Measurements from ENCODE around the gene NCOR2. TPM values are rescaled to one million over a fixed set of nuclear protein-coding genes. Genes with fewer than 3 reads are reported as not detected.
A peak's percentile ranks its signal among the peaks of the same experiment; 100 is the strongest.

Gene NCOR2
- polyA plus RNA-seq, 3 donors from 2014 or later, result 1.6 to 10.2 (median 2.1) TPM

DNA sequence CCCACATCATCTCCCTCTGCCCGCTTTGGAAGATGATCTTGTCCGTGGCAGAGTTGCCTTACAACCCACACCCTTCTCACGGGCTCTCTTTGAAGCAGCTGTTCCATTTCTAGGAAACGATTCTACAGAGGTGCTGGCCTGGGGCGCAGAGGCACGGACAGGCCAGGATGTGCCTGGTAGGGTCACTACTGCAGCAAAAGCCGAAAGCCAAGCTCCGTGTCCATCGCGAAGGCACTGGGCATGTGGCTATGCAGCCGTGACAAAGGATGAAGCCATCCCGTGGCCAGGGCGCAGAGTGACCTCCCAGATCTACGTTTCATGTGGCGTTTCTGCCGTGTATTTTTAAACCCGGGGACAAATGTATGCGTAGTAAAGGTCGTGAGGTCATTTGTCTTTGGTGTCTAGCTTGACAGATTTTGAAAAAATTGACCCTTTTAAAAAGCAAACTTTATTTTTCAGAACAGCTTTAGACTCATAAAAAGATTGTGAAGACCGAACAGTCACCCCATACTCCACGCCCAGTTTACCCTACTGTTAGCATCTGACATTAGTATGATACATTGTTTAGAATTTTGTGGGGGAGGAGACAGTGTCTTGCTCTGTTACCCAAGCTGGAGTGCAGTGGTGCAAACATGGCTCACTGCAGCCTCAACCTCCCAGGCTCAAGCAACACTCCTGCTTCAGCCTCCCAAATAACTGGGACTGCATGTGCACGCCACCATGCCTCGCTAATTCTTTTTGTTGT lies 40.4 kb upstream of the NCOR2 start:
- Mint-ChIP-seq H3K27me3 (ENCODE audit: low read depth in 3 of 3) (peaks cover 12 to 20% (median 15%) of the 10 kb centered on the region in 3 donors), H3K4me1 (peaks cover 14 to 15% of the 10 kb centered on the region in 2 donors), H3K27ac (no peak overlapping the region), H3K9me3 (no peaks in the 10 kb centered on the region), H3K36me3 (no peaks in the 10 kb centered on the region), H3K4me3 (peak overlapping the region in 1 of 5 donors; percentile 15)
- DNase-seq, result no peak

DNA sequence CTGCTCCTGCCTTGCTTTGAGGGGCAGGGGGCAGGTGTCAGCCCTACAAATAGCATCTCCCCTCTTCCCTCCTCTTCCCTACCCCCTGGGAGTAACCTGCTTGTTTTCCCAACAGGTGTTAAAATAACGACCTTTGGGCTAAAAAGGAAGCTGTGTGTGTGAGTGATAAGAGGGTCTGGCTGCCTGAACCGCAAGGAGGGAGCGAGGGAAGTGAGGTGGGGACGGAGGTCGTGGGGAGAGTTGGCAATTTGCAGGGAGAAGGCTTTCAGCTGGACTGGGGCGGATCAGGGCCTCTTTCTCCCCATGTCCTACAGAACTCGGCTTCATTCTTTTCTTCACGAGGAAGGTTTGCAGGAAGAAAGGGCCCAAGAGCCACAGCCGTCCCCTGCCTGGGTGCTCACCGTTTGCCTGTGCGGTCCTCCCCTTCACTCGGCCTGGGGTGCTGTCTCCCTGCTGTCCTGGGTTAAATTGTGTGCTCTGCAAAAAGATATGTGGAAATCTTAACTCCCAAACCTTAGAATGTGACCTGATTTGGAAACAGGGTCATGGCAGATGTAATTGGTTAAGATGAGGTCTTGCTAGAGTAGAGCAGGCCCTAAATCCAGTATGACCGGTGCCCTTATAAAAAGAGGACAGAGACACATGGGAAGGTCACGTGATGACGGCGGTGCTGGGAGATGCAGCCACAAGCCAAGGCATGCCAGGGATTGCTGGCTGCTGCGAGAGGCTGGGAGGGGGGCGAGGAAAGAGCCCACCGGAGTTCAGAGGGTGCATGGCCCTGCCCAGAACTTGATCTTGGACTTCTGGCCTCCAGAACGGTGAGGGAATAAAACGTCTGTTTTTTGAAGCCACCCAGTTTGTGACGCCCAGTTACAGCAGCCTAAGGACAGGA lies 38.7 kb upstream of the NCOR2 start:
- Mint-ChIP-seq H3K27me3 (ENCODE audit: low read depth in 3 of 3) (peaks cover 12 to 24% (median 15%) of the 10 kb centered on the region in 3 donors), H3K4me3 (no peak overlapping the region), H3K4me1 (peaks cover 14 to 15% of the 10 kb centered on the region in 2 donors), H3K9me3 (no peaks in the 10 kb centered on the region), H3K36me3 (no peaks in the 10 kb centered on the region), H3K27ac (no peak overlapping the region)
- DNase-seq, result no peak

- no peaks in the 10 kb centered on the region for H3K36me3 Mint-ChIP-seq
- no peak overlapping the region for H3K27ac Mint-ChIP-seq
- DNase-seq, result no peak
- H3K4me3 Mint-ChIP-seq, result no peak overlapping the region
- H3K27me3 Mint-ChIP-seq (ENCODE audit: low read depth in 3 of 3), result peaks cover 12 to 22% (median 13%) of the 10 kb centered on the region in 3 donors
- H3K4me1 Mint-ChIP-seq, result peaks cover 14 to 15% of the 10 kb centered on the region in 2 donors
- no peaks in the 10 kb centered on the region for H3K9me3 Mint-ChIP-seq
These were observed 37.9 kb upstream of the NCOR2 start for GRCh38 chr12:124605150-124605882.

GRCh38 chr12:124604264-124604680 lies 36.9 kb upstream of the NCOR2 start:
- no peak overlapping the region for H3K4me3 Mint-ChIP-seq
- peaks cover 12 to 18% (median 13%) of the 10 kb centered on the region in 3 donors for H3K27me3 Mint-ChIP-seq (ENCODE audit: low read depth in 3 of 3)
- H3K27ac Mint-ChIP-seq, result no peak overlapping the region
- H3K36me3 Mint-ChIP-seq, result no peaks in the 10 kb centered on the region
- DNase-seq, result no peak
- no peaks in the 10 kb centered on the region for H3K9me3 Mint-ChIP-seq
- peaks cover 9 to 10% of the 10 kb centered on the region in 2 donors for H3K4me1 Mint-ChIP-seq

GRCh38 chr12:124603831-124604251 lies 36.4 kb upstream of the NCOR2 start:
- no peaks in the 10 kb centered on the region for H3K9me3 Mint-ChIP-seq
- DNase-seq, result no peak
- peaks cover 11 to 17% (median 12%) of the 10 kb centered on the region in 3 donors for H3K27me3 Mint-ChIP-seq (ENCODE audit: low read depth in 3 of 3)
- H3K4me1 Mint-ChIP-seq, result peaks cover 5 to 6% of the 10 kb centered on the region in 2 donors
- no peaks in the 10 kb centered on the region for H3K36me3 Mint-ChIP-seq
- no peak overlapping the region for H3K27ac Mint-ChIP-seq
- H3K4me3 Mint-ChIP-seq, result no peak overlapping the region

DNA sequence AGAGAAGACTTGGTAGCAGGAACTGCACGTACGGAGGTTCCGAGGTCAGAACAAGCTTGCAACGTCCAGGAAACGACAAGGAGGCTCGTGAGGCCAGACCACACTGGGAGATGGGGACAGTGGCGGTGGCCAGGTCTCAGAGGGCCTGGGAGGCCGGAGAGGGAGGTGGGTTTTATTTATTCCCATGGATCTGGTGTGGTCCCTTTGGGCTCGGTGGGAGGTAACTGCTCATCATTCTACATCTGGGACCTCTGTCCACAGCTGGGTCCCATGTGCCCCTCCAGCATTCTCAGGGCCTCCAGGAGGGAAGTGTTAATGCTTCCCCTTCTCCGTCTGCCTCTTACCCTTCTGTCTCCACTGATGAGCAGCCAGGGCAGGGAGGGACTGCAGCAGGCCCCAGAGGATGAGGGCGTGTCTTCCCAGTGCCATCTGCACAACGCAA lies 35.7 kb upstream of the NCOR2 start:
- H3K27ac Mint-ChIP-seq, result no peak overlapping the region
- peaks cover 6 to 11% (median 7%) of the 10 kb centered on the region in 3 donors for H3K27me3 Mint-ChIP-seq (ENCODE audit: low read depth in 3 of 3)
- DNase-seq, result no peak
- no peaks in the 10 kb centered on the region for H3K36me3 Mint-ChIP-seq
- no peaks in the 10 kb centered on the region for H3K4me1 Mint-ChIP-seq
- H3K9me3 Mint-ChIP-seq, result no peaks in the 10 kb centered on the region
- no peak overlapping the region for H3K4me3 Mint-ChIP-seq

DNA sequence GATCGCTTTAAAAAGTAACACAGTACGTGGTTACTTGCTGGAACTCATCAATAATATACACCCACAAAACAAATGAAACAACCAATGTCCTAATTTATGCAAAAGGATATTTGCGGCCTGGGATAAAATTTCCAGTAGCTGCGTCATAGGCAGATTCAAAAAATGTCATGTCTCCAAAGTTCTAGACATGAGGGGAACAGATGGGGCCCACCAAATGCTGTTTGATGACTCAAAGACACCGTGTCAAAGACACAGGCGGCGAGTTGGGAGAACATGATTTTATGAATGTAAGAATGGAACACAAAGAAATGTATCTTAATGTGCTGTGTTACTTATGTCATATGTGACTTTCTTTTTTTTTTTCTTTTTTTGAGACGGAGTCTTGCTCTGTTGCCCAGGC lies 34.3 kb upstream of the NCOR2 start:
- peaks cover 0 to 3% (median 0%) of the 10 kb centered on the region in 3 donors for H3K36me3 Mint-ChIP-seq
- H3K27me3 Mint-ChIP-seq (ENCODE audit: low read depth in 3 of 3), result peaks cover 2 to 8% (median 6%) of the 10 kb centered on the region in 3 donors
- H3K9me3 Mint-ChIP-seq, result peaks cover 0 to 4% (median 0%) of the 10 kb centered on the region in 6 donors
- no peak for DNase-seq
- no peaks in the 10 kb centered on the region for H3K4me1 Mint-ChIP-seq
- no peak overlapping the region for H3K27ac Mint-ChIP-seq
- no peak overlapping the region for H3K4me3 Mint-ChIP-seq

- H3K4me1 Mint-ChIP-seq, result no peaks in the 10 kb centered on the region
- no peak for DNase-seq
- H3K27ac Mint-ChIP-seq, result no peak overlapping the region
- H3K9me3 Mint-ChIP-seq, result peaks cover 0 to 4% (median 0%) of the 10 kb centered on the region in 6 donors
- no peak overlapping the region for H3K4me3 Mint-ChIP-seq
- H3K27me3 Mint-ChIP-seq (ENCODE audit: low read depth in 3 of 3), result peaks cover 1 to 8% (median 4%) of the 10 kb centered on the region in 3 donors
- peaks cover 0 to 3% (median 0%) of the 10 kb centered on the region in 3 donors for H3K36me3 Mint-ChIP-seq
These were observed 31.9 kb upstream of the NCOR2 start for GRCh38 chr12:124599074-124599999.

DNA sequence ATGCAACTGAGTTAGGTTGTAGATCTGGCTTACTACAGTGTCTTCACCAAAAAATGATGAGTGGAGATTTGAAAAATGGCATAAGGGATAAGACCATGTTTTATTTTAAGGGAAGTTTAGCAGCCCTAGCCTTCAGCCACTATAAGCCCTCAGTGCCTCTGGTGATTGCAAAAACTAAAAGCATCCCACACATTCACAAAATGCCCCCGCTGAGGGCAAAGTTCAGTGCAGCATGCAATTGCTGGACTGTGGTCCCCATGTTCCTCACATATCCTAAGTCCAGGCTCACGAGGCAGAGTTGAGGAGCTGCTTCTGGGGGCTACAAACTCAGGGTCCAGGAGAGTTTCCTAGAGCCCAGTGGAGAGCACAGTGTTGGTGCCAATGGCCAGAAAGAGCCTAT lies 29.6 kb upstream of the NCOR2 start:
- Mint-ChIP-seq H3K27ac (no peak overlapping the region), H3K4me3 (no peak overlapping the region), H3K4me1 (peaks cover 7 to 8% of the 10 kb centered on the region in 2 donors), H3K9me3 (peaks cover 0 to 4% (median 0%) of the 10 kb centered on the region in 6 donors), H3K27me3 (ENCODE audit: low read depth in 3 of 3) (peaks cover 0 to 14% (median 13%) of the 10 kb centered on the region in 3 donors), H3K36me3 (peaks cover 0 to 6% (median 0%) of the 10 kb centered on the region in 3 donors)
- DNase-seq, result no peak

DNA sequence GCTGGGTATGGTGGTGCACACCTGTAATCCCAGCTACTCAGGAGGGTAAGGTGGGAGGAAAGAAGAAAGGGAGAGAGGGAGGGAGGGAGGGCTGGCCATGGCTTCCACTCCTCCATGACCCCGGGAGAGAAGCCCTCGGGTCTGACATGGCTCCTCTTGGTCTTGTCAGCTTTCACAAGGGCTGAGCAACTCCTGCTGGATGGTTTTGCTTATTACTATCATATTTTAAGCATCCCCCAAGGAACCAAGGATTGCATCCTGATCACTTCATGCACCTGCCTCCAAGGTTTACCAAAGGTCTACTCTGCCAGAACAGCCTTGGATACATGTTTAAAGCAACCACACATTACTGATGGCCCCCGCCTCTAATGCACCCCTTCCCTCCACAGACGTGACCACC lies 28.0 kb upstream of the NCOR2 start:
- H3K4me3 Mint-ChIP-seq, result no peak overlapping the region
- no peak overlapping the region for H3K27ac Mint-ChIP-seq
- no peak for DNase-seq
- peaks cover 7 to 8% of the 10 kb centered on the region in 2 donors for H3K4me1 Mint-ChIP-seq
- H3K36me3 Mint-ChIP-seq, result peaks cover 0 to 12% (median 0%) of the 10 kb centered on the region in 3 donors
- H3K9me3 Mint-ChIP-seq, result peaks cover 0 to 4% (median 0%) of the 10 kb centered on the region in 6 donors
- H3K27me3 Mint-ChIP-seq (ENCODE audit: low read depth in 3 of 3), result peaks cover 2 to 17% (median 12%) of the 10 kb centered on the region in 3 donors

DNA sequence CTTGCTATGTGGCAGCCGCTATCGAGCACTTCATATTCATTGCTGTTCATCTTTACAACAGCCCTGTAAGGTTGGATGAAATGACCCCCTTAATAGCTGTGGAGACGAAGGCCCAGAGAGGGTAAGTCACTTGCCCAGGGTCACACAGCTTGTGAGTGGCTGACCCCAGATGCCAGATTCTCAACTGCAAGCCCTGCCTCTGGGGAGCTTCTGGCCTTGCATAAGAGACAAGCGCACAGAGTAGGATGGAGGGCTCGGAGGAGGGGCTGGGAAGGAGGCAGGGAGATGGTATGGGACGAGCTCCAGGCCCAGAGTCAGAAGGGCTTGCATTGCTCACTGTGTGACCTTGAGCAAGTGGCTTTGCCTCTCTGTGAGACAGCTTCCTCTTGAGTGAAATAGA lies 27.4 kb upstream of the NCOR2 start:
- Mint-ChIP-seq H3K27ac (no peak overlapping the region), H3K9me3 (peaks cover 0 to 4% (median 0%) of the 10 kb centered on the region in 6 donors), H3K4me3 (no peak overlapping the region), H3K4me1 (peaks cover 7 to 8% of the 10 kb centered on the region in 2 donors), H3K27me3 (ENCODE audit: low read depth in 3 of 3) (peaks cover 2 to 20% (median 12%) of the 10 kb centered on the region in 3 donors), H3K36me3 (peaks cover 0 to 12% (median 0%) of the 10 kb centered on the region in 3 donors)
- DNase-seq, result no peak

DNA sequence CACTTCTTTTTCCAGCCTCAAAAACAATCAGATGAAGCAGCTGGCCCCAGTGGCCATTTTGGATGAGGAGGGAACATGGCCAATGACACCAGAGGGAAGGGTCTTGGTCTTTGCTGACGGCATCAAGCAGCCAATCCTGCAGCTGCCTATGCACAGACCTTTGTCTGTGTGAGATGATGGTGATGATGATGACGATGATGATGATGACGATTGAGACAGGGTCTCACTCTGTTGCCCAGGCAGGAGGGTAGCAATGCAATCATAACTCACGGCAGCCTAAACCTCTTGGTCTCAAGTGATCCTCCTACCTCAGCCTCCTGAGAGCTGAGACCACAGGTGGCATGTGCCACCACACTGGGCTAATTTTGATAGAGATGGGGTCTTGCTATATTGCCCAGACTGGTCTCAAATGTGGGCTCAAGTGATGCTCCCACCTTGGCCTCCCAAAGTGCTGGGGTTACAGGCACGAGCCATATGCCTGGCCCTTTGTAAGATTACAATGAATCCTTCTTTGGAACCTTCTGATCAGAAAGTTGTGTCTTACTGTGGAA lies 26.5 kb upstream of the NCOR2 start:
- peaks cover 0 to 4% (median 0%) of the 10 kb centered on the region in 6 donors for H3K9me3 Mint-ChIP-seq
- H3K27me3 Mint-ChIP-seq (ENCODE audit: low read depth in 3 of 3), result peaks cover 2 to 20% (median 12%) of the 10 kb centered on the region in 3 donors
- H3K4me3 Mint-ChIP-seq, result no peak overlapping the region
- peaks cover 0 to 12% (median 0%) of the 10 kb centered on the region in 3 donors for H3K36me3 Mint-ChIP-seq
- H3K4me1 Mint-ChIP-seq, result peaks cover 7 to 8% of the 10 kb centered on the region in 2 donors
- no peak for DNase-seq
- H3K27ac Mint-ChIP-seq, result no peak overlapping the region
